GM18519 (cell line): Measurements from ENCODE around the gene DNMT1.
"Not testable (repeated sequence)": the region's sequence is repeated elsewhere in the genome, so short reads cannot be mapped to it uniquely, and the experiment has no call there.

Experiments
- ATAC-seq: cut with Tn5 transposase; IDR thresholded peaks from one replicate; pipeline ENCODE4 v1.9.1; 2021; ENCODE audit warnings: mild to moderate bottlenecking, moderate library complexity; ENCODE audit not compliant: unreplicated experiment, low FRiP score

The DNMT1 gene

GRCh38 chr19:10222201-10222890, 27.6 kb upstream of the DNMT1 start:
- ATAC-seq: no peak

- no peak for ATAC-seq
These were observed 25.9 kb upstream of the DNMT1 start for GRCh38 chr19:10220695-10221094.

- no peak for ATAC-seq
These were observed 24.9 kb upstream of the DNMT1 start for GRCh38 chr19:10219678-10220077.

GRCh38 chr19:10217085-10217484, 22.3 kb upstream of the DNMT1 start:
- ATAC-seq: no peak

GRCh38 chr19:10214784-10215183, 20.0 kb upstream of the DNMT1 start:
- no peak for ATAC-seq

GRCh38 chr19:10211691-10212090, 16.9 kb upstream of the DNMT1 start:
- ATAC-seq: no peak

GRCh38 chr19:10211061-10211460, 16.3 kb upstream of the DNMT1 start:
- ATAC-seq: no peak

- no peak for ATAC-seq
These were observed 14.6 kb upstream of the DNMT1 start for GRCh38 chr19:10209315-10209714.

GRCh38 chr19:10207026-10207425, 12.3 kb upstream of the DNMT1 start:
- no peak for ATAC-seq

GRCh38 chr19:10206226-10206885, 11.6 kb upstream of the DNMT1 start:
- ATAC-seq: no peak

GRCh38 chr19:10205636-10206035, 10.9 kb upstream of the DNMT1 start:
- no peak for ATAC-seq

GRCh38 chr19:10203686-10204085, 8.9 kb upstream of the DNMT1 start:
- ATAC-seq: no peak

- ATAC-seq: no peak
These were observed 6.4 kb upstream of the DNMT1 start for GRCh38 chr19:10201176-10201575.

- not testable (repeated sequence) for ATAC-seq
These were observed 5.3 kb upstream of the DNMT1 start for GRCh38 chr19:10200101-10200500.

- ATAC-seq: not testable (repeated sequence)
These were observed 4.3 kb upstream of the DNMT1 start for GRCh38 chr19:10198889-10199644.

- ATAC-seq: no peak
These were observed 406 bp upstream of the DNMT1 start for GRCh38 chr19:10195199-10195519.

GRCh38 chr19:10193790-10194499, 808 bp downstream of the DNMT1 start:
- no peak for ATAC-seq

- no peak for ATAC-seq
These were observed 1.8 kb downstream of the DNMT1 start for GRCh38 chr19:10192922-10193321.

GRCh38 chr19:10191347-10191746, 3.4 kb downstream of the DNMT1 start:
- ATAC-seq: no peak

- no peak for ATAC-seq
These were observed 4.7 kb downstream of the DNMT1 start for GRCh38 chr19:10190026-10190425.

GRCh38 chr19:10189616-10190015, 5.1 kb downstream of the DNMT1 start:
- no peak for ATAC-seq
